ENCODE data around the gene NHS. TPM values are rescaled to one million over a fixed set of nuclear protein-coding genes. Genes with fewer than 3 reads are reported as not detected.

Gene NHS
- total and polyA plus RNA-seq, 2 of the 13 experiments (the other 11 are each of a cell fraction or from before 2014, with no cell fraction given): 0.02 TPM; not detected in 1

DNA sequence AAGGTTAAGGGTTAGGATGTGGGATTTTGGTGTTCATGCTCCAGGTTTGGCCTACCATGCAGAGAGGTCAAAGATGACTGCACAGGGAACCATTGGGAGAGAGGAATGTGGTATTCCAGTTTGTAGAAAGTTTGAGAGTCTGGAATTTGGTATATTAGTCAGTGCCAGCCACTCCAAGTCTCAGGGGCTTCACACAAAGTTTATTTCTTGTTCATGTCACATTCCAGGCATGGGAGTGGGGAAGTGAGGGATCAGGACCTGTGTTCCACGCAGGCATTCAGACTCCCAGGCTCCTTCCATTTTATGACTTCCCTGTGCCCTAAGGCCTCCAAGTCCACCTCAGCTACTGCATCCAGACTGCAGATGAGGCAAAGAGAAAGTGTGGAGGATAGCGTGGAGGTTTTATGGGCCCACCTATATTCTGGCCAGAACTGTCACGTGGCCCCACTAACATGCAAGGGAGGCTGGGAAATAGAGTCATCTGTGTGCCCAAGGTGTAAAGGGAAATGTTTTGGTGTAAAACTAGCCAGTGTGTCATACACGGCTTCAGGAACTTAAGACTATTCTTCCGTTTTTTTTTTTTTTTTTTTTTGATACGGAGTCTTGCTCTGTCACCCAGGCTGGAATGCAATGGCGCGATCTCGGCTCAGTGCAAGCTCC lies 221.7 kb downstream of the NHS start:
- no peaks in the 10 kb centered on the region for H3K9me3 ChIP-seq (ENCODE audit: low read length)
- no peak for ATAC-seq
- BruUV-seq (replicated peaks): no TSS peak
- no peak overlapping the region for H3K9ac ChIP-seq (ENCODE audit: insufficient read depth, low read depth, low read length)
- H4K20me1 ChIP-seq (ENCODE audit: insufficient read depth, low read length): no peaks in the 10 kb centered on the region
- H3K27ac ChIP-seq (ENCODE audit: extremely low read length, insufficient read depth, low read length): no peak overlapping the region
- no peak for FAIRE-seq
- no peak overlapping the region for H3K4me3 ChIP-seq (replicated peaks in 1 of 3; ENCODE audit: insufficient read depth in 1 of 3, low read depth in 2 of 3, low read length in 3 of 3)
- no peaks in the 10 kb centered on the region for H3K27me3 ChIP-seq (ENCODE audit: control insufficient read depth in 1 of 2, insufficient read depth in 2 of 2, low read length in 2 of 2)
- TF ChIP-seq, protein P1, sequence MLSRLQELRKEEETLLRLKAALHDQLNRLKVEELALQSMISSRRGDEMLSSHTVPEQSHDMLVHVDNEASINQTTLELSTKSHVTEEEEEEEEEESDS (CRISPR knock-in tag; IDR thresholded peaks at IDR 0.05; ENCODE audit: borderline replicate concordance): no peak
- TF ChIP-seq, protein P2, sequence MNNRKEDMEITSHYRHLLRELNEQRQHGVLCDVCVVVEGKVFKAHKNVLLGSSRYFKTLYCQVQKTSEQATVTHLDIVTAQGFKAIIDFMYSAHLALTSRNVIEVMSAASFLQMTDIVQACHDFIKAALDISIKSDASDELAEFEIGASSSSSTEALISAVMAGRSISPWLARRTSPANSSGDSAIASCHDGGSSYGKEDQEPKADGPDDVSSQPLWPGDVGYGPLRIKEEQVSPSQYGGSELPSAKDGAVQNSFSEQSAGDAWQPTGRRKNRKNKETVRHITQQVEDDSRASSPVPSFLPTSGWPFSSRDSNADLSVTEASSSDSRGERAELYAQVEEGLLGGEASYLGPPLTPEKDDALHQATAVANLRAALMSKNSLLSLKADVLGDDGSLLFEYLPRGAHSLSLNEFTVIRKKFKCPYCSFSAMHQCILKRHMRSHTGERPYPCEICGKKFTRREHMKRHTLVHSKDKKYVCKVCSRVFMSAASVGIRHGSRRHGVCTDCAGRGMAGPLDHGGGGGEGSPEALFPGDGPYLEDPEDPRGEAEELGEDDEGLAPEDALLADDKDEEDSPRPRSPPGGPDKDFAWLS (CRISPR knock-in tag; IDR thresholded peaks at IDR 0.05; ENCODE audit: borderline replicate concordance): no peak
- no peak for TF ChIP-seq ZNF567 (CRISPR knock-in tag; IDR thresholded peaks at IDR 0.05; ENCODE audit: borderline replicate concordance)
- no peak for TF ChIP-seq ZBTB8A (CRISPR knock-in tag; IDR thresholded peaks at IDR 0.05; ENCODE audit: borderline replicate concordance, low read depth)
- no peak for TF ChIP-seq ZNF350 (CRISPR knock-in tag; IDR thresholded peaks at IDR 0.05; ENCODE audit: borderline replicate concordance, low read depth)
- no peak for TF ChIP-seq SIX4 (CRISPR knock-in tag; IDR thresholded peaks at IDR 0.05)
- no peak for TF ChIP-seq ZNF484 (CRISPR knock-in tag; IDR thresholded peaks at IDR 0.05; ENCODE audit: borderline replicate concordance, low read depth)
- no peak for TF ChIP-seq HNRNPLL (IDR thresholded peaks at IDR 0.05; ENCODE audit: low read depth, low read length, poor library complexity, severe bottlenecking)
- no peak for TF ChIP-seq CEBPG (CRISPR knock-in tag; IDR thresholded peaks at IDR 0.05)
- TF ChIP-seq, protein P3, sequence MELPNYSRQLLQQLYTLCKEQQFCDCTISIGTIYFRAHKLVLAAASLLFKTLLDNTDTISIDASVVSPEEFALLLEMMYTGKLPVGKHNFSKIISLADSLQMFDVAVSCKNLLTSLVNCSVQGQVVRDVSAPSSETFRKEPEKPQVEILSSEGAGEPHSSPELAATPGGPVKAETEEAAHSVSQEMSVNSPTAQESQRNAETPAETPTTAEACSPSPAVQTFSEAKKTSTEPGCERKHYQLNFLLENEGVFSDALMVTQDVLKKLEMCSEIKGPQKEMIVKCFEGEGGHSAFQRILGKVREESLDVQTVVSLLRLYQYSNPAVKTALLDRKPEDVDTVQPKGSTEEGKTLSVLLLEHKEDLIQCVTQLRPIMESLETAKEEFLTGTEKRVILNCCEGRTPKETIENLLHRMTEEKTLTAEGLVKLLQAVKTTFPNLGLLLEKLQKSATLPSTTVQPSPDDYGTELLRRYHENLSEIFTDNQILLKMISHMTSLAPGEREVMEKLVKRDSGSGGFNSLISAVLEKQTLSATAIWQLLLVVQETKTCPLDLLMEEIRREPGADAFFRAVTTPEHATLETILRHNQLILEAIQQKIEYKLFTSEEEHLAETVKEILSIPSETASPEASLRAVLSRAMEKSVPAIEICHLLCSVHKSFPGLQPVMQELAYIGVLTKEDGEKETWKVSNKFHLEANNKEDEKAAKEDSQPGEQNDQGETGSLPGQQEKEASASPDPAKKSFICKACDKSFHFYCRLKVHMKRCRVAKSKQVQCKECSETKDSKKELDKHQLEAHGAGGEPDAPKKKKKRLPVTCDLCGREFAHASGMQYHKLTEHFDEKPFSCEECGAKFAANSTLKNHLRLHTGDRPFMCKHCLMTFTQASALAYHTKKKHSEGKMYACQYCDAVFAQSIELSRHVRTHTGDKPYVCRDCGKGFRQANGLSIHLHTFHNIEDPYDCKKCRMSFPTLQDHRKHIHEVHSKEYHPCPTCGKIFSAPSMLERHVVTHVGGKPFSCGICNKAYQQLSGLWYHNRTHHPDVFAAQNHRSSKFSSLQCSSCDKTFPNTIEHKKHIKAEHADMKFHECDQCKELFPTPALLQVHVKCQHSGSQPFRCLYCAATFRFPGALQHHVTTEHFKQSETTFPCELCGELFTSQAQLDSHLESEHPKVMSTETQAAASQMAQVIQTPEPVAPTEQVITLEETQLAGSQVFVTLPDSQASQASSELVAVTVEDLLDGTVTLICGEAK (IDR thresholded peaks at IDR 0.05): no peak
- TF ChIP-seq, protein P3 (CRISPR knock-in tag; IDR thresholded peaks at IDR 0.05): no peak
- no peak for TF ChIP-seq PPARG (CRISPR knock-in tag; conservative IDR thresholded peaks at IDR 0.05)
- no peaks in the 10 kb centered on the region for H3K79me2 ChIP-seq (ENCODE audit: insufficient read depth, low read length)
- H2AFZ ChIP-seq (ENCODE audit: low read length): no peak overlapping the region
- H3K36me3 ChIP-seq (replicated peaks in 1 of 2; ENCODE audit: control insufficient read depth in 1 of 2, insufficient read depth in 2 of 2, low read length in 2 of 2): no peaks in the 10 kb centered on the region
- peaks cover 12% of the 10 kb centered on the region; the same call in 1 of the 2 replicates for H3K4me1 ChIP-seq (ENCODE audit: insufficient read depth, low read length)
- no peak for DNase-seq (ENCODE audit: low spot score)
- intact Hi-C loops (cut with micrococcal nuclease; ENCODE audit: unreplicated experiment): no loop called here
- in situ Hi-C loops (cut with HindIII; ENCODE audit: extremely low pct_ligation_motif_present, low pct_unique_long_range_greater_than_20kb): no loop called here
- POLR2A ChIA-PET: no interaction called here
- H3K4me2 ChIP-seq (ENCODE audit: low read depth, low read length): no peak overlapping the region
- CTCF ChIA-PET (ENCODE audit: low intra/inter-chr PET ratio, low total read pairs): no interaction called here
- 81% methylated on average over 8 of the region's 9 CpGs for WGBS (ENCODE audit: low lambda C conversion rate)
